ENCODE data around the gene TMIE.

DNA sequence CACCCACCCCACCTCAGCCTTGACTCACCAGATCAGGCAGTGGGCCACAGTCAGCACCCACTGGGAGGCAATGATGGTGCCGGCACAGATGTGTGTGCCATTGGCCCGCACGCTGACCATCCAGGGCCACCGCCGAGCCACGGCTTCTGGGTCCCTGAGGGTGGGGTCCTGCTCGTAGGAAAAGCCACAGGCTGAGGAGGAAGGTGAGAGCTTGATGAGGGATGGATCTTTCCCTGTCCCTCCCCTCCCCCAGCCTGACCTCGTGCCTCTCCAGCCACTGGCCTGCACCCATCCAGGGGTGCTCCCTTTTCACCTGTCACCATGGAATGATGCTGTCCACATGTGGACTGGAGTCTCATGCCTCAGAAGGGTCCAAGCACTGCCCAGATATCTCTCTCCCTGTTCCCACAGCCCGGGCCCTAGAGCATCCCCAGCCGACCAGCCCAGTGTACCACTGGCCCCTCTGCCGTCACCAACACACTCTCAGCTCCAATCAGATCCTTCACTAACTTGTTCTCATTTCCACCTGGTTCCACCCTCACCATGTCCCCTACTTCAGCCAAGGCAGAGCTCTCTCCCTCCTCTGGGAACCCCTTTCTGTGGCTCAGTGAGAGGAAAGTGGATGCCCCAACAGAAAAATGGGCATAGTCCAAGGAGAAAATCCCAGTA lies 14.4 kb downstream of the TMIE start:
- TF ChIP-seq, protein P1, sequence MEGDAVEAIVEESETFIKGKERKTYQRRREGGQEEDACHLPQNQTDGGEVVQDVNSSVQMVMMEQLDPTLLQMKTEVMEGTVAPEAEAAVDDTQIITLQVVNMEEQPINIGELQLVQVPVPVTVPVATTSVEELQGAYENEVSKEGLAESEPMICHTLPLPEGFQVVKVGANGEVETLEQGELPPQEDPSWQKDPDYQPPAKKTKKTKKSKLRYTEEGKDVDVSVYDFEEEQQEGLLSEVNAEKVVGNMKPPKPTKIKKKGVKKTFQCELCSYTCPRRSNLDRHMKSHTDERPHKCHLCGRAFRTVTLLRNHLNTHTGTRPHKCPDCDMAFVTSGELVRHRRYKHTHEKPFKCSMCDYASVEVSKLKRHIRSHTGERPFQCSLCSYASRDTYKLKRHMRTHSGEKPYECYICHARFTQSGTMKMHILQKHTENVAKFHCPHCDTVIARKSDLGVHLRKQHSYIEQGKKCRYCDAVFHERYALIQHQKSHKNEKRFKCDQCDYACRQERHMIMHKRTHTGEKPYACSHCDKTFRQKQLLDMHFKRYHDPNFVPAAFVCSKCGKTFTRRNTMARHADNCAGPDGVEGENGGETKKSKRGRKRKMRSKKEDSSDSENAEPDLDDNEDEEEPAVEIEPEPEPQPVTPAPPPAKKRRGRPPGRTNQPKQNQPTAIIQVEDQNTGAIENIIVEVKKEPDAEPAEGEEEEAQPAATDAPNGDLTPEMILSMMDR (IDR thresholded peaks at IDR 0.05; ENCODE audit: low read depth, low read length): no peak
- TF ChIP-seq EZH2phosphoT487 (IDR thresholded peaks at IDR 0.05; ENCODE audit: low read depth): no peak
